Esophagus squamous epithelium (tissue), 5 donors: ENCODE measurements around the gene PRKN. TPM values are rescaled to one million over a fixed set of nuclear protein-coding genes. Genes with fewer than 3 reads are reported as not detected.

Source experiments
- DNase-seq: peaks from one replicate; lab custom pipeline; 2025; lab: John Stamatoyannopoulos, UW
- H3K27ac ChIP-seq, 4 donors: fragments of 200-600 bp; sonication (generic); one replicate each; pipeline ENCODE4 v1.5.1; 2016 to 2019; ENCODE audit warnings: mild to moderate bottlenecking in 1 of 4
- H3K27me3 ChIP-seq, 4 donors: fragments of 200-600 bp; sonication (generic); 1 replicate in 3 of 4; 2 replicates in 1 of 4; pipeline versions ENCODE4 v1.5.1 to v1.6.0; 2017 to 2021; ENCODE audit warnings: antibody characterized with exemption in 1 of 4
- H3K36me3 ChIP-seq, 3 donors: fragments of 200-600 bp; sonication (generic); one replicate each; pipeline ENCODE4 v1.5.1; 2016 to 2019
- H3K4me1 ChIP-seq, 3 donors: fragments of 200-600 bp; sonication (generic); one replicate each; pipeline ENCODE4 v1.5.1; 2017 to 2019
- H3K4me3 ChIP-seq, 4 donors: fragments of 200-600 bp; sonication (generic); 1 replicate in 3 of 4; 2 replicates in 1 of 4; pipeline ENCODE4 v1.5.1; 2016 to 2019; ENCODE audit warnings: mild to moderate bottlenecking in 2 of 4, moderate library complexity in 1 of 4
- H3K9me3 ChIP-seq, 3 donors: fragments of 200-600 bp; sonication (generic); one replicate each; pipeline ENCODE4 v1.5.1; 2016 to 2019
- CTCF ChIP-seq, 6 experiments: fragments of 450-650 bp in 4 of 6; fragments of 200-600 bp in 2 of 6; sonication (generic) in 2 of 6; IDR thresholded peaks; one replicate each; pipeline ENCODE4 v1.5.1; 2016 to 2019; ENCODE audit warnings: antibody characterized with exemption in 6 of 6, mild to moderate bottlenecking in 4 of 6, moderate library complexity in 4 of 6
- POLR2A ChIP-seq, 4 donors: fragments of 450-650 bp; IDR thresholded peaks; one replicate each; pipeline ENCODE4 v1.6.1; 2017; ENCODE audit warnings: antibody characterized with exemption in 4 of 4, mild to moderate bottlenecking in 4 of 4, moderate library complexity in 3 of 4
- WGBS, 2 donors: methylation state at CpG; one replicate each; pipeline ENCODE4 v1.1.5; 2018; 5-methylcytosine and 5-hydroxymethylcytosine counted together
- intact Hi-C: fragments of 100-400 bp; cut with DNase I; formaldehyde crosslinking; loops from one replicate; pipeline ENCODE4 v1.15.0; 2022
- total RNA-seq, 4 donors: library from RNA; depleted of rRNA; stranded (reverse); fragments of >200 nt; gene quantifications; one replicate each; pipeline ENCODE4 v1.1.0, GENCODE V29; 2016
- donor health status: DM: yes; HTN: yes; CAD: no.

PRKN gene
- total RNA-seq, 4 donors from 2014 or later, result 0.70 to 5.5 (median 2.2) TPM

- H3K27me3 ChIP-seq, result no peaks in the 10 kb centered on the region
- no peak overlapping the region for H3K27ac ChIP-seq
- no peaks in the 10 kb centered on the region for H3K36me3 ChIP-seq
- TF ChIP-seq CTCF (IDR thresholded peaks at IDR 0.05) (no peak), POLR2A (IDR thresholded peaks at IDR 0.05) (no peak)
- H3K4me1 ChIP-seq, result no peaks in the 10 kb centered on the region
- no peaks in the 10 kb centered on the region for H3K9me3 ChIP-seq
- WGBS, 2 donors, result 64 to 100% methylated on average over 2 of the region's 2 CpGs
- no peak for DNase-seq
- intact Hi-C loops, result no loop called here
- no peak overlapping the region for H3K4me3 ChIP-seq
Observed at GRCh38 chr6:162653808-162654207, 73.8 kb downstream of the PRKN start.

GRCh38 chr6:162651505-162651904 lies 76.1 kb downstream of the PRKN start:
- TF ChIP-seq POLR2A (IDR thresholded peaks at IDR 0.05), result no peak
- TF ChIP-seq CTCF (IDR thresholded peaks at IDR 0.05), result no peak
- no peak overlapping the region for H3K27ac ChIP-seq
- H3K4me3 ChIP-seq, result no peak overlapping the region
- H3K9me3 ChIP-seq, result no peaks in the 10 kb centered on the region
- no peaks in the 10 kb centered on the region for H3K4me1 ChIP-seq
- no peak for DNase-seq
- no peaks in the 10 kb centered on the region for H3K27me3 ChIP-seq
- 85 to 90% methylated on average over 3 of the region's 3 CpGs for WGBS, 2 donors
- intact Hi-C loops, result no loop called here
- no peaks in the 10 kb centered on the region for H3K36me3 ChIP-seq

- Histone ChIP-seq H3K27me3 (no peaks in the 10 kb centered on the region), H3K4me1 (no peaks in the 10 kb centered on the region), H3K36me3 (no peaks in the 10 kb centered on the region), H3K27ac (no peak overlapping the region), H3K4me3 (no peak overlapping the region), H3K9me3 (no peaks in the 10 kb centered on the region)
- DNase-seq, result no peak
- TF ChIP-seq POLR2A (IDR thresholded peaks at IDR 0.05), result no peak
- no peak for TF ChIP-seq CTCF (IDR thresholded peaks at IDR 0.05)
- intact Hi-C loops, result no loop called here
- 82 to 83% methylated on average over 3 of the region's 3 CpGs for WGBS, 2 donors
Observed at GRCh38 chr6:162649271-162649670, 78.3 kb downstream of the PRKN start.

- Histone ChIP-seq H3K27ac (no peak overlapping the region), H3K4me3 (no peak overlapping the region), H3K36me3 (no peaks in the 10 kb centered on the region), H3K9me3 (no peaks in the 10 kb centered on the region), H3K27me3 (no peaks in the 10 kb centered on the region), H3K4me1 (no peaks in the 10 kb centered on the region)
- WGBS, 2 donors, result 90 to 93% methylated on average over 2 of the region's 2 CpGs
- TF ChIP-seq POLR2A (IDR thresholded peaks at IDR 0.05), result no peak
- no peak for TF ChIP-seq CTCF (IDR thresholded peaks at IDR 0.05)
- intact Hi-C loops, result no loop called here
- DNase-seq, result no peak
Observed at GRCh38 chr6:162644153-162644552, 83.4 kb downstream of the PRKN start.

GRCh38 chr6:162640756-162641155 lies 86.8 kb downstream of the PRKN start:
- intact Hi-C loops, result no loop called here
- Histone ChIP-seq H3K4me3 (no peak overlapping the region), H3K4me1 (no peaks in the 10 kb centered on the region), H3K27ac (no peak overlapping the region), H3K36me3 (no peaks in the 10 kb centered on the region), H3K27me3 (no peaks in the 10 kb centered on the region), H3K9me3 (no peaks in the 10 kb centered on the region)
- 80 to 100% methylated on average over 1 of the region's 1 CpG for WGBS, 2 donors
- no peak for TF ChIP-seq CTCF (IDR thresholded peaks at IDR 0.05)
- TF ChIP-seq POLR2A (IDR thresholded peaks at IDR 0.05), result no peak
- DNase-seq, result no peak
